ENCODE results near the gene IPO11.

- TF ChIP-seq, protein P1, sequence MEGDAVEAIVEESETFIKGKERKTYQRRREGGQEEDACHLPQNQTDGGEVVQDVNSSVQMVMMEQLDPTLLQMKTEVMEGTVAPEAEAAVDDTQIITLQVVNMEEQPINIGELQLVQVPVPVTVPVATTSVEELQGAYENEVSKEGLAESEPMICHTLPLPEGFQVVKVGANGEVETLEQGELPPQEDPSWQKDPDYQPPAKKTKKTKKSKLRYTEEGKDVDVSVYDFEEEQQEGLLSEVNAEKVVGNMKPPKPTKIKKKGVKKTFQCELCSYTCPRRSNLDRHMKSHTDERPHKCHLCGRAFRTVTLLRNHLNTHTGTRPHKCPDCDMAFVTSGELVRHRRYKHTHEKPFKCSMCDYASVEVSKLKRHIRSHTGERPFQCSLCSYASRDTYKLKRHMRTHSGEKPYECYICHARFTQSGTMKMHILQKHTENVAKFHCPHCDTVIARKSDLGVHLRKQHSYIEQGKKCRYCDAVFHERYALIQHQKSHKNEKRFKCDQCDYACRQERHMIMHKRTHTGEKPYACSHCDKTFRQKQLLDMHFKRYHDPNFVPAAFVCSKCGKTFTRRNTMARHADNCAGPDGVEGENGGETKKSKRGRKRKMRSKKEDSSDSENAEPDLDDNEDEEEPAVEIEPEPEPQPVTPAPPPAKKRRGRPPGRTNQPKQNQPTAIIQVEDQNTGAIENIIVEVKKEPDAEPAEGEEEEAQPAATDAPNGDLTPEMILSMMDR (IDR thresholded peaks at IDR 0.05 in 8 of 11, conservative IDR thresholded peaks at IDR 0.05 in 3 of 11): no peak
- TF ChIP-seq POLR2AphosphoS5 (IDR thresholded peaks at IDR 0.05) (no peak), POLR2A (IDR thresholded peaks at IDR 0.05) (no peak)
These were observed 172.7 kb downstream of the IPO11 start for GRCh38 chr5:62585306-62585705.

Measured in spleen (tissue), 7 donors.